Smooth muscle cell (in vitro differentiated cells): ENCODE data around the gene JAKMIP2. TPM values are rescaled to one million over a fixed set of nuclear protein-coding genes. Genes with fewer than 3 reads are reported as not detected.
"Not testable (repeated sequence)": the region's sequence is repeated elsewhere in the genome, so short reads cannot be mapped to it uniquely, and the experiment has no call there.

ENCODE experiments used
- DNase-seq: peaks from one replicate; lab custom pipeline; 2025; ENCODE audit not compliant: unreplicated experiment; lab: John Stamatoyannopoulos, UW
- H2AFZ ChIP-seq: fragments of 200-600 bp; sonication (generic); 2 replicates; pipeline ENCODE4 v1.6.0; 2016; ENCODE audit warnings: antibody characterized with exemption, low read depth, mild to moderate bottlenecking
- H3F3A ChIP-seq: fragments of 200-600 bp; sonication (generic); 2 replicates; pipeline ENCODE4 v1.6.0; 2017; ENCODE audit warnings: antibody characterized with exemption, low read depth
- H3K27ac ChIP-seq: fragments of 200-600 bp; sonication (generic); 2 replicates; pipeline ENCODE4 v1.5.1; 2016; ENCODE audit warnings: low read depth, mild to moderate bottlenecking
- H3K27me3 ChIP-seq: fragments of 200-600 bp; sonication (generic); 2 replicates; pipeline ENCODE4 v1.6.1; 2016; ENCODE audit warnings: low read depth, mild to moderate bottlenecking
- H3K36me3 ChIP-seq: fragments of 200-600 bp; sonication (generic); 2 replicates; pipeline ENCODE4 v1.5.1; 2016; ENCODE audit warnings: low read depth
- H3K4me1 ChIP-seq: fragments of 200-600 bp; sonication (generic); 2 replicates; pipeline ENCODE4 v1.5.1; 2016; ENCODE audit warnings: low read depth
- H3K4me2 ChIP-seq: fragments of 200-600 bp; sonication (generic); 2 replicates; pipeline ENCODE4 v1.6.0; 2016; ENCODE audit warnings: mild to moderate bottlenecking
- H3K4me3 ChIP-seq: fragments of 200-600 bp; sonication (generic); 2 replicates; pipeline ENCODE4 v1.5.1; 2016; ENCODE audit warnings: mild to moderate bottlenecking
- H3K79me2 ChIP-seq: fragments of 200-600 bp; sonication (generic); 2 replicates; pipeline ENCODE4 v1.6.0; 2016; ENCODE audit warnings: low read depth, mild to moderate bottlenecking
- H3K9ac ChIP-seq: fragments of 200-600 bp; sonication (generic); 2 replicates; pipeline ENCODE4 v1.6.0; 2016; ENCODE audit warnings: low read depth
- H3K9me3 ChIP-seq: fragments of 200-600 bp; sonication (generic); replicated peaks from 2 replicates; pipeline ENCODE4 v1.5.1; 2016; ENCODE audit warnings: low read depth
- H4K20me1 ChIP-seq: fragments of 200-600 bp; sonication (generic); 2 replicates; pipeline ENCODE4 v1.6.0; 2016; ENCODE audit warnings: low read depth
- WGBS: methylation state at CpG from one replicate; pipeline ENCODE4 v1.1.7; 2016; ENCODE audit warnings: low lambda C conversion rate; 5-methylcytosine and 5-hydroxymethylcytosine counted together
- polyA plus RNA-seq: library from polyadenylated mRNA; unstranded; fragments of >200 nt; fragmentation: Nextera tagmentation; extraction: Ambion mirVana; gene quantifications from 2 replicates; pipeline ENCODE4 v1.2.1, GENCODE V29; 2016
- total RNA-seq: library from RNA; depleted of rRNA; stranded (reverse); fragments of >200 nt; gene quantifications from 2 replicates; pipeline ENCODE4 v1.2.3, GENCODE V29; 2014
- TF ChIP-seq, protein P1 (sequence below): fragments of 200-600 bp; sonication (generic); IDR thresholded peaks from 2 replicates; pipeline ENCODE4 v1.5.1; 2017; ENCODE audit warnings: borderline replicate concordance, mild to moderate bottlenecking, antibody characterized with exemption; ENCODE audit not compliant: insufficient read depth, poor library complexity, severe bottlenecking

Gene JAKMIP2
- total and polyA plus RNA-seq, 2 experiments from 2014 or later: 2.9 to 7.6 TPM

DNA sequence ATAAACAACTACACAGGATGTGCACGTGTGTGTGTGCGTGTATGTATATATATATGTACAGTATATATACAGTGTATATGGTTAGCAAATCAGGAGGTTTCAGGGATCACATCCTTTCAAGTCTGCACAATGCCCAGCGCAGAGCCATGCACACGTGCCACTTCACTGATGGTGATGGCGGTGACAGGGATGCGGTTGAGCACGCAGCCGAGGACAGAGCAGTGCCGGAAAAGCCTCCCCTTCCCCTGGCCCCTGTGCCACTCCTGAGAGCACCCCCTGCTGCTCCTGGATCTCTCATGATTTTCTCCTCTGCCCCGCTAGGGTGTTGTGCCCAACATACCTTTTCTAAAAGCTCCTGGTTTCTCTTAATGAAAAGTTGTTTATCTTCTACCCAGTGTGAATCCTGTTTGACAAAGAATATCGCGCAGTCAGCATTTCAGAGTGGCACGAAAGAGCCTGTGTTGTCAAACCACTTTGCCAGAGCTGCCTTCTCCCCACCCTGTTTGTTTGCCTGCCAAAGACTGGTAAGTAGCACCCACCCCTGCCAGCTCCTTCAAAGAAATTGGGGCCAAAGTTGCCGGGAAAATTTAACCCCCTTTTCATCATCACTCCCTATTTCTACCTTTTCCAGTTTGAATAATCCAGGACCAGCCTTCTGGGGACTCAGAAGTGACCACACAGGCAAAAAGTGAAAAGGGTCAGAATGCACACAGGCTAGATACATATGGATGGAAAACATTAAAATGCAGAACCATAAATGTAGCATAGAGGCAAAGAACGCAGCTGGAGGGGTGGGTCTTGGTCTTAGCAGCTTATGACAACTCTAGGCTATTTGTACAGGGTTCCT is 146.4 kb downstream of the JAKMIP2 start:
- TF ChIP-seq, protein P1, sequence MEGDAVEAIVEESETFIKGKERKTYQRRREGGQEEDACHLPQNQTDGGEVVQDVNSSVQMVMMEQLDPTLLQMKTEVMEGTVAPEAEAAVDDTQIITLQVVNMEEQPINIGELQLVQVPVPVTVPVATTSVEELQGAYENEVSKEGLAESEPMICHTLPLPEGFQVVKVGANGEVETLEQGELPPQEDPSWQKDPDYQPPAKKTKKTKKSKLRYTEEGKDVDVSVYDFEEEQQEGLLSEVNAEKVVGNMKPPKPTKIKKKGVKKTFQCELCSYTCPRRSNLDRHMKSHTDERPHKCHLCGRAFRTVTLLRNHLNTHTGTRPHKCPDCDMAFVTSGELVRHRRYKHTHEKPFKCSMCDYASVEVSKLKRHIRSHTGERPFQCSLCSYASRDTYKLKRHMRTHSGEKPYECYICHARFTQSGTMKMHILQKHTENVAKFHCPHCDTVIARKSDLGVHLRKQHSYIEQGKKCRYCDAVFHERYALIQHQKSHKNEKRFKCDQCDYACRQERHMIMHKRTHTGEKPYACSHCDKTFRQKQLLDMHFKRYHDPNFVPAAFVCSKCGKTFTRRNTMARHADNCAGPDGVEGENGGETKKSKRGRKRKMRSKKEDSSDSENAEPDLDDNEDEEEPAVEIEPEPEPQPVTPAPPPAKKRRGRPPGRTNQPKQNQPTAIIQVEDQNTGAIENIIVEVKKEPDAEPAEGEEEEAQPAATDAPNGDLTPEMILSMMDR: no peak
- H3F3A ChIP-seq: no peaks in the 10 kb centered on the region
- H4K20me1 ChIP-seq: no peaks in the 10 kb centered on the region
- H3K79me2 ChIP-seq: no peaks in the 10 kb centered on the region
- DNase-seq: no peak
- 95% methylated on average over 15 of the region's 15 CpGs for WGBS
- H3K9me3 ChIP-seq: no peaks in the 10 kb centered on the region
- no peak overlapping the region for H2AFZ ChIP-seq
- no peaks in the 10 kb centered on the region for H3K4me1 ChIP-seq
- H3K27me3 ChIP-seq: no peaks in the 10 kb centered on the region
- no peak overlapping the region for H3K9ac ChIP-seq
- H3K4me2 ChIP-seq: no peak overlapping the region
- no peak overlapping the region for H3K27ac ChIP-seq
- no peak overlapping the region for H3K4me3 ChIP-seq
- no peaks in the 10 kb centered on the region for H3K36me3 ChIP-seq

DNA sequence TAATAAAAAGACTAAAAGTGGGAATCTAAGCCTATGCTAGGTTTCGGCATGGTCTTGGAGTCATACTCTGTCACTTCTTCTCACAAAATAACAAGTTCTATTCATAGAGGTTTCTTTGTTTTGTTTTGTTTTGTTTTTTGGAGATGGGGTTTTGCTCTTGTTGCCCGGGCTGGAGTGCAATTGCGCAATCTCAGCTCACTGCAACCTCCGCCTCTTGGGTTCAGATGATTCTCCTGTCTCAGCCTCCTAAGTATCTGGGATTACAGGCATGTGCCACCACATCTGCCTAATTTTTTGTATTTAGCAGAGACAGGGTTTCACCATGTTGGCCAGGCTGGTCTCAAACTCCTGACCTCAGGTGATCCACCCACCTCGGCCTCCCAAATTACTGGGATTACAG is 147.1 kb downstream of the JAKMIP2 start:
- H3K27me3 ChIP-seq, H3K4me1 ChIP-seq, DNase-seq, H3K79me2 ChIP-seq, H3K4me3 ChIP-seq, H3K27ac ChIP-seq, H2AFZ ChIP-seq, H3K9me3 ChIP-seq, H3K36me3 ChIP-seq, H4K20me1 ChIP-seq, H3F3A ChIP-seq, H3K9ac ChIP-seq, H3K4me2 ChIP-seq: not testable (repeated sequence)
- WGBS: 95% methylated on average over 5 of the region's 5 CpGs

DNA sequence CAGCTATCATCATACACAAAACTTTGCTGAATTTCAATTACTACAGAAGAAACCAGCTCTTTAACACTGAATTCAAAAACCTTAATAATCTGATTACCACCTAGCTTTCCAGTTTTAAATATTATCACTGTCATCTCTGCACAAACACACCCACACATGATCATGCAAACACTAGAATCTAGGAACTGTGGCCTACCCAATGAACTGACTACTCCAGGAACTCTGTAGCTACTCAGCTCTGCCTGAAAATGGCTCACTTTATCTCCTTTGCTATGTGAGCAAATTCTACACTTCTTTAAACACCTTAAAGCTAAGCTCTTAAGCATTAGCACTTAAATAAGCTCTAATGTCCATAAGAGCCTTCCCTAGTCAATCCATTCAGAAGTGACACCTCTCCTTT is 149.4 kb downstream of the JAKMIP2 start:
- Histone ChIP-seq H3F3A (no peaks in the 10 kb centered on the region), H3K9me3 (no peaks in the 10 kb centered on the region), H3K4me3 (no peak overlapping the region), H4K20me1 (no peaks in the 10 kb centered on the region), H3K27ac (no peak overlapping the region), H3K9ac (no peak overlapping the region), H3K27me3 (no peaks in the 10 kb centered on the region), H3K79me2 (no peaks in the 10 kb centered on the region), H2AFZ (no peak overlapping the region), H3K4me1 (no peaks in the 10 kb centered on the region), H3K4me2 (no peak overlapping the region), H3K36me3 (no peaks in the 10 kb centered on the region)
- TF ChIP-seq, protein P1: no peak
- DNase-seq: no peak

DNA sequence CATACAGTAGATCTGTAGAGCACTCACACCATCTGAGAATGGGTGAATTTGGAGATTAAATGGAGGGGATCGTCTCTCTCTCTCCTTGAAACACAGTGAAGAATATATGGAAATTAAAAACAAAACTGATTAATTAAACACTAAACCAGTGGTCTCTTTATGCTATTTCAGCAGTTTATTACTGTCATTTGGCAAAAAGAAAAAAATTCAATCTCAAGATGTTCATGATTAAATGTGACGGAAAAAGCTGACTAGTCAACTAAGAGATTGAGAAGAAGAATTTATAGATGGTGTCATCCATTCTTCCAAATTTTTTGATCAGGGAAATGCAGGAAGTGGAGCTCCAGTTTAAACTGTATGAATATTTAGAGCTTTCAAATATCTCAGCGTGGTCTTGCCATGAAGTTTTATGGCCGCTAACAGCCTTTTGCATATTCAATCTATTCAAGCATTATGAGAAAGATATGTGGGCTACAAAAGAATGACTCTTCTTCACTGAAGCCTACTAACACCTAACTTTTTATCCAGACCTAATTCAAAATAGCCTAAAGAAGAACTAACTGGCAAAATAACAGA is 151.0 kb downstream of the JAKMIP2 start:
- DNase-seq: no peak
- TF ChIP-seq, protein P1: no peak
- Histone ChIP-seq H4K20me1 (no peaks in the 10 kb centered on the region), H3K27me3 (no peaks in the 10 kb centered on the region), H3K4me1 (no peaks in the 10 kb centered on the region), H3K36me3 (no peaks in the 10 kb centered on the region), H3F3A (no peaks in the 10 kb centered on the region), H3K9me3 (no peaks in the 10 kb centered on the region), H3K27ac (no peak overlapping the region), H2AFZ (no peak overlapping the region), H3K9ac (no peak overlapping the region), H3K4me2 (no peak overlapping the region), H3K79me2 (no peaks in the 10 kb centered on the region), H3K4me3 (no peak overlapping the region)
- 92% methylated on average over 4 of the region's 4 CpGs for WGBS
